H9 (cell line): ENCODE results near the gene PIK3R4. TPM values are rescaled to one million over a fixed set of nuclear protein-coding genes. Genes with fewer than 3 reads are reported as not detected.

Experiments used
- DNase-seq: peaks from one replicate; pipeline ENCODE4 v3.0.0-alpha.2; 2017
- H2AFZ ChIP-seq: one replicate; pipeline ENCODE4 v1.6.1; 2013; ENCODE audit warnings: mild to moderate bottlenecking, low read length, control low read depth, moderate library complexity
- H2AK5ac ChIP-seq: 2 replicates; pipeline ENCODE4 v1.6.1; 2013; ENCODE audit warnings: low read length, control low read depth, mixed read lengths; ENCODE audit not compliant: insufficient read length
- H2BK120ac ChIP-seq: one replicate; pipeline ENCODE4 v1.6.1; 2013; ENCODE audit warnings: low read depth, mild to moderate bottlenecking, low read length, control low read depth, inconsistent platforms; ENCODE audit not compliant: poor library complexity, severe bottlenecking
- H2BK12ac ChIP-seq: 2 replicates; pipeline ENCODE4 v1.6.1; 2013; ENCODE audit warnings: low read length, control low read depth, mixed read lengths, low read depth; ENCODE audit not compliant: insufficient read length
- H2BK15ac ChIP-seq: 2 replicates; pipeline ENCODE4 v1.6.1; 2013; ENCODE audit warnings: low read depth, low read length, control low read depth
- H2BK20ac ChIP-seq: one replicate; pipeline ENCODE4 v1.6.1; 2013; ENCODE audit warnings: low read depth, mild to moderate bottlenecking, low read length, control low read depth, inconsistent platforms; ENCODE audit not compliant: poor library complexity, severe bottlenecking
- H2BK5ac ChIP-seq: 2 replicates; pipeline ENCODE4 v1.6.1; 2013; ENCODE audit warnings: low read length, control low read depth, mixed read lengths; ENCODE audit not compliant: insufficient read length
- H3K14ac ChIP-seq: 2 replicates; pipeline ENCODE4 v1.6.1; 2013; ENCODE audit warnings: low read length, control low read depth; ENCODE audit not compliant: insufficient read depth
- H3K18ac ChIP-seq: 2 replicates; pipeline ENCODE4 v1.6.1; 2013; ENCODE audit warnings: low read depth, mild to moderate bottlenecking, mixed read lengths, low read length, control low read depth; ENCODE audit not compliant: insufficient read length
- H3K23ac ChIP-seq: 2 replicates; pipeline ENCODE4 v1.6.1; 2013; ENCODE audit warnings: low read length, control low read depth, mixed read lengths, low read depth; ENCODE audit not compliant: insufficient read length
- H3K23me2 ChIP-seq: 2 replicates; pipeline ENCODE4 v1.6.1; 2013; ENCODE audit warnings: low read depth, mild to moderate bottlenecking, mixed read lengths, low read length, control low read depth; ENCODE audit not compliant: insufficient read length, poor library complexity, severe bottlenecking
- H3K27ac ChIP-seq: 2 replicates; pipeline ENCODE4 v1.5.1; 2013; ENCODE audit warnings: low read length, control low read depth, mixed read lengths, low read depth; ENCODE audit not compliant: insufficient read length
- H3K27me3 ChIP-seq: 2 replicates; pipeline ENCODE4 v1.6.1; 2013; ENCODE audit warnings: low read length, control low read depth, inconsistent platforms; ENCODE audit not compliant: insufficient read depth
- H3K4ac ChIP-seq: 2 replicates; pipeline ENCODE4 v1.6.1; 2013; ENCODE audit warnings: low read depth, mild to moderate bottlenecking, control low read depth, inconsistent platforms, low read length, moderate library complexity
- H3K4me1 ChIP-seq: 2 replicates; pipeline ENCODE4 v1.6.1; 2013; ENCODE audit warnings: low read length, control low read depth, inconsistent platforms; ENCODE audit not compliant: insufficient read depth
- H3K4me2 ChIP-seq: 2 replicates; pipeline ENCODE4 v1.6.1; 2013; ENCODE audit warnings: low read length, control low read depth, mixed read lengths; ENCODE audit not compliant: insufficient read length, insufficient read depth
- H3K56ac ChIP-seq: 2 replicates; pipeline ENCODE4 v1.6.1; 2013; ENCODE audit warnings: low read depth, mild to moderate bottlenecking, mixed read lengths, low read length, control low read depth; ENCODE audit not compliant: insufficient read length
- H3K79me1 ChIP-seq: 2 replicates; pipeline ENCODE4 v1.6.1; 2013; ENCODE audit warnings: low read depth, mild to moderate bottlenecking, moderate library complexity, low read length, control low read depth, inconsistent platforms; ENCODE audit not compliant: insufficient read depth, poor library complexity, severe bottlenecking
- H3K79me2 ChIP-seq: 2 replicates; pipeline ENCODE4 v1.6.1; 2013; ENCODE audit warnings: low read length, control low read depth, inconsistent platforms; ENCODE audit not compliant: insufficient read depth
- H3K9ac ChIP-seq: 2 replicates; pipeline ENCODE4 v1.6.1; 2013; ENCODE audit warnings: low read length, control low read depth, mixed read lengths; ENCODE audit not compliant: insufficient read length; ENCODE audit errors: extremely low read depth
- H3K9me3 ChIP-seq: one replicate; pipeline ENCODE4 v1.6.1; 2013; ENCODE audit warnings: low read depth, low read length, inconsistent platforms; ENCODE audit not compliant: control insufficient read depth
- H3T11ph ChIP-seq: one replicate; pipeline ENCODE4 v1.6.1; 2013; ENCODE audit warnings: mild to moderate bottlenecking, low read length, control low read depth, inconsistent platforms
- H4K20me1 ChIP-seq: one replicate; pipeline ENCODE4 v1.6.1; 2013; ENCODE audit not compliant: control insufficient read depth, insufficient read length, insufficient read depth
- H4K5ac ChIP-seq: 2 replicates; pipeline ENCODE4 v1.6.1; 2013; ENCODE audit warnings: low read depth, mild to moderate bottlenecking, mixed read lengths, low read length, control low read depth; ENCODE audit not compliant: insufficient read length
- H4K8ac ChIP-seq: replicated peaks from 2 replicates; pipeline ENCODE4 v1.6.1; 2013; ENCODE audit warnings: low read length, control low read depth, mixed read lengths, low read depth; ENCODE audit not compliant: insufficient read length
- H4K91ac ChIP-seq: 2 replicates; pipeline ENCODE4 v1.6.1; 2013; ENCODE audit warnings: low read depth, mild to moderate bottlenecking, moderate library complexity, mixed read lengths, low read length, control low read depth; ENCODE audit not compliant: insufficient read length
- H3K27ac Mint-ChIP-seq, 3 experiments: 2 replicates in 2 of 3; 3 replicates in 1 of 3; pipeline ENCODE4 v1.8.0; 2020 to 2021; ENCODE audit warnings: mixed read lengths in 3 of 3, mild to moderate bottlenecking in 1 of 3, moderate library complexity in 1 of 3
- H3K27me3 Mint-ChIP-seq: 2 replicates; pipeline ENCODE4 v1.8.0; 2021; ENCODE audit warnings: low read depth, mild to moderate bottlenecking, moderate library complexity, mixed read lengths
- H3K36me3 Mint-ChIP-seq, 3 experiments: 2 replicates in 2 of 3; 3 replicates in 1 of 3; pipeline ENCODE4 v1.8.0; 2020 to 2021; ENCODE audit warnings: low read depth in 3 of 3, mixed read lengths in 3 of 3; ENCODE audit not compliant: insufficient read depth in 1 of 3
- H3K4me1 Mint-ChIP-seq, 2 experiments: 2 replicates each; pipeline ENCODE4 v1.8.0; 2020; ENCODE audit warnings: mixed read lengths in 2 of 2
- H3K4me3 Mint-ChIP-seq, 2 experiments: 2 replicates in 1 of 2; 3 replicates in 1 of 2; pipeline ENCODE4 v1.8.0; 2020 to 2021; ENCODE audit warnings: mild to moderate bottlenecking in 2 of 2, mixed read lengths in 2 of 2, moderate library complexity in 1 of 2
- H3K9me3 Mint-ChIP-seq, 2 experiments: 2 replicates in 1 of 2; 3 replicates in 1 of 2; pipeline ENCODE4 v1.8.0; 2020; ENCODE audit warnings: mild to moderate bottlenecking in 2 of 2, mixed read lengths in 2 of 2, moderate library complexity in 1 of 2
- WGBS: extraction: QIAGEN DNeasy Blood & Tissue Kit; methylation state at CpG from one replicate; pipeline ENCODE4 v1.1.7; 2013; ENCODE audit warnings: missing lambda C conversion rate, low lambda C conversion rate, mixed read lengths; ENCODE audit not compliant: insufficient read length; ENCODE audit errors: extremely low coverage; 5-methylcytosine and 5-hydroxymethylcytosine counted together
- total RNA-seq: library from RNA; stranded (reverse); gene quantifications from 2 replicates; pipeline ENCODE4 v1.2.1, GENCODE V29; 2021
- TF ChIP-seq, protein P1 (sequence below): fragments of 200-600 bp; sonication (generic); conservative IDR thresholded peaks from 3 replicates; pipeline ENCODE4 v1.8.0; 2021; ENCODE audit warnings: antibody characterized with exemption, mild to moderate bottlenecking

The PIK3R4 gene
- total RNA-seq, 1 experiment from 2014 or later: 28.6 TPM

- no peak overlapping the region for H4K8ac ChIP-seq
- no peaks in the 10 kb centered on the region for H3K27me3 ChIP-seq
- no peak overlapping the region for H3K27ac Mint-ChIP-seq
- H3K4ac ChIP-seq: no peak overlapping the region
- H2AFZ ChIP-seq: no peak overlapping the region
- no peaks in the 10 kb centered on the region for H3K9me3 ChIP-seq
- no peak overlapping the region for H2BK5ac ChIP-seq
- H3K18ac ChIP-seq: no peak overlapping the region
- H3K14ac ChIP-seq: no peak overlapping the region
- H3K56ac ChIP-seq: no peak overlapping the region
- no peaks in the 10 kb centered on the region for H4K20me1 ChIP-seq
- no peak overlapping the region for H3K4me3 Mint-ChIP-seq
- no peak overlapping the region for H3K23ac ChIP-seq
- no peaks in the 10 kb centered on the region for H3K27me3 Mint-ChIP-seq
- H3K27ac ChIP-seq: no peak overlapping the region
- no peak overlapping the region for H3K4me2 ChIP-seq
- H3K9ac ChIP-seq: no peak overlapping the region
- no CpG with 5 or more reads among the region's 1 CpG for WGBS
- H2BK12ac ChIP-seq: no peak overlapping the region
- H3K79me1 ChIP-seq: no peaks in the 10 kb centered on the region
- peaks cover 0 to 18% (median 18%) of the 10 kb centered on the region in 3 experiments; a peak in 6 of 7 replicates for H3K36me3 Mint-ChIP-seq
- H2AK5ac ChIP-seq: no peak overlapping the region
- no peak overlapping the region for H4K91ac ChIP-seq
- no peaks in the 10 kb centered on the region for H3K23me2 ChIP-seq
- H3K4me1 ChIP-seq: no peaks in the 10 kb centered on the region
- no peak for DNase-seq
- H3K4me1 Mint-ChIP-seq: no peaks in the 10 kb centered on the region
- no peaks in the 10 kb centered on the region for H3K9me3 Mint-ChIP-seq
- TF ChIP-seq, protein P1, sequence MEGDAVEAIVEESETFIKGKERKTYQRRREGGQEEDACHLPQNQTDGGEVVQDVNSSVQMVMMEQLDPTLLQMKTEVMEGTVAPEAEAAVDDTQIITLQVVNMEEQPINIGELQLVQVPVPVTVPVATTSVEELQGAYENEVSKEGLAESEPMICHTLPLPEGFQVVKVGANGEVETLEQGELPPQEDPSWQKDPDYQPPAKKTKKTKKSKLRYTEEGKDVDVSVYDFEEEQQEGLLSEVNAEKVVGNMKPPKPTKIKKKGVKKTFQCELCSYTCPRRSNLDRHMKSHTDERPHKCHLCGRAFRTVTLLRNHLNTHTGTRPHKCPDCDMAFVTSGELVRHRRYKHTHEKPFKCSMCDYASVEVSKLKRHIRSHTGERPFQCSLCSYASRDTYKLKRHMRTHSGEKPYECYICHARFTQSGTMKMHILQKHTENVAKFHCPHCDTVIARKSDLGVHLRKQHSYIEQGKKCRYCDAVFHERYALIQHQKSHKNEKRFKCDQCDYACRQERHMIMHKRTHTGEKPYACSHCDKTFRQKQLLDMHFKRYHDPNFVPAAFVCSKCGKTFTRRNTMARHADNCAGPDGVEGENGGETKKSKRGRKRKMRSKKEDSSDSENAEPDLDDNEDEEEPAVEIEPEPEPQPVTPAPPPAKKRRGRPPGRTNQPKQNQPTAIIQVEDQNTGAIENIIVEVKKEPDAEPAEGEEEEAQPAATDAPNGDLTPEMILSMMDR: no peak
- H2BK15ac ChIP-seq: no peak overlapping the region
- no peak overlapping the region for H2BK20ac ChIP-seq
- no peak overlapping the region for H3T11ph ChIP-seq
- H2BK120ac ChIP-seq: no peak overlapping the region
- H4K5ac ChIP-seq: no peak overlapping the region
- H3K79me2 ChIP-seq: no peaks in the 10 kb centered on the region
Observed at GRCh38 chr3:130692455-130692854, 54.2 kb downstream of the PIK3R4 start.
